HG03139 (cell line): ENCODE results near the gene CDH2.

ENCODE experiments used
- ATAC-seq: cut with Tn5 transposase; IDR thresholded peaks from one replicate; pipeline ENCODE4 v1.9.1; 2021; ENCODE audit not compliant: unreplicated experiment

CDH2 gene

GRCh38 chr18:28127763-28128658, 48.9 kb downstream of the CDH2 start:
- no peak for ATAC-seq

- ATAC-seq = no peak
Measured at GRCh38 chr18:28127228-28127627, 49.7 kb downstream of the CDH2 start.

GRCh38 chr18:28126768-28127167, 50.2 kb downstream of the CDH2 start:
- ATAC-seq = no peak

GRCh38 chr18:28125051-28125450, 51.9 kb downstream of the CDH2 start:
- ATAC-seq = no peak

GRCh38 chr18:28124131-28125029, 52.5 kb downstream of the CDH2 start:
- no peak for ATAC-seq

- no peak for ATAC-seq
Measured at GRCh38 chr18:28123401-28124030, 53.4 kb downstream of the CDH2 start.

GRCh38 chr18:28120828-28121515, 56.0 kb downstream of the CDH2 start:
- no peak for ATAC-seq

GRCh38 chr18:28116461-28116860, 60.5 kb downstream of the CDH2 start:
- no peak for ATAC-seq

GRCh38 chr18:28115149-28115550, 61.8 kb downstream of the CDH2 start:
- no peak for ATAC-seq

- ATAC-seq = no peak
Measured at GRCh38 chr18:28114472-28114871, 62.5 kb downstream of the CDH2 start.

- no peak for ATAC-seq
Measured at GRCh38 chr18:28113271-28114029, 63.5 kb downstream of the CDH2 start.

GRCh38 chr18:28112056-28112470, 64.9 kb downstream of the CDH2 start:
- ATAC-seq = no peak

GRCh38 chr18:28110924-28111323, 66.0 kb downstream of the CDH2 start:
- no peak for ATAC-seq

GRCh38 chr18:28109781-28110560, 67.0 kb downstream of the CDH2 start:
- ATAC-seq = no peak

GRCh38 chr18:28108814-28109213, 68.1 kb downstream of the CDH2 start:
- ATAC-seq = no peak

GRCh38 chr18:28108254-28108653, 68.7 kb downstream of the CDH2 start:
- no peak for ATAC-seq

GRCh38 chr18:28099237-28099636, 77.7 kb downstream of the CDH2 start:
- no peak for ATAC-seq

GRCh38 chr18:28095631-28096030, 81.3 kb downstream of the CDH2 start:
- no peak for ATAC-seq

GRCh38 chr18:28095041-28095440, 81.9 kb downstream of the CDH2 start:
- no peak for ATAC-seq
